Cardiac fibroblast (primary cell): ENCODE data around the gene XCR1.
A peak's percentile ranks its signal among the peaks of the same experiment; 100 is the strongest.

Experiments
- DNase-seq, 2 donors: peaks; one replicate each; pipeline versions ENCODE4 v3.0.0 to v3.0.0-alpha.2; 2010; ENCODE audit warnings: low read depth in 2 of 2
- H3K4me3 ChIP-seq, 2 donors: replicated peaks in 1 of 2; 1 replicate in 1 of 2; 2 replicates in 1 of 2; pipeline ENCODE4 v1.5.1; 2011; ENCODE audit warnings: low read depth in 2 of 2, low read length in 2 of 2, mild to moderate bottlenecking in 2 of 2, moderate library complexity in 1 of 2
- TF ChIP-seq, protein P1 (sequence below): IDR thresholded peaks from one replicate; pipeline ENCODE4 v1.5.1; 2011; ENCODE audit warnings: low read depth, mild to moderate bottlenecking, low read length, inconsistent platforms

The XCR1 gene

DNA sequence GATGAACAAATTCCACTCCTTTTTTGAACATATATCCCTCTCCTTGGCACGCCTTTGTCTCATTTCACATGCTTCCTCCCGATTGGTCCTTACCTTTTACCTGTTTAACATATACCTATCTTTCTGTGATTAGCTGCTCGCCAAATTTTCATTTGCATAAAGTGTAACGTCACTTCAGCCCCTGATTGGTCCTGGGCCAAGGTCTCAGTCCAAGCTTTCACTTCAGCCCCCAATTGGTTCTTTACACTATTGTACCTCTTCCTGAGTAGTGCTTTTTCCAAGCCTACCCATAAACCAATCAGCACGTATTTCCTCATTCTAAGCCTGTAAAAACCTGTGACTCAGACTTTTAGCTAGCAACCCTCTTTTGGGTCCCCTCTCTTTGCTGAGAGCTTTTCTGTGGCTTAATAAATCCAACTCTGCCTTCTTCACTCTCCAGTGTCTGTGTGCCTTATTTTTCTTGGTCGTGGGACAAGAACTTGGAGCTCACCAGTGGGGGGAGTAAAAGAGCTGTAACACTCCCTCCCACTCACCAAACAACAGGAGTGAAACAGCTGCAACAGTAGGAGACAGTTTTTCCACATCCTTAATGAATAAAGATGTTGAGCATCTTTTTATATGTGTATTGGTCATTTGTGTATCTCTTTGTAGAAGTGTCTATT, 584 bp upstream of the XCR1 start:
- H3K4me3 ChIP-seq: no peak overlapping the region
- peak in 1 of 2 donors; percentile 10 for DNase-seq
- TF ChIP-seq, protein P1, sequence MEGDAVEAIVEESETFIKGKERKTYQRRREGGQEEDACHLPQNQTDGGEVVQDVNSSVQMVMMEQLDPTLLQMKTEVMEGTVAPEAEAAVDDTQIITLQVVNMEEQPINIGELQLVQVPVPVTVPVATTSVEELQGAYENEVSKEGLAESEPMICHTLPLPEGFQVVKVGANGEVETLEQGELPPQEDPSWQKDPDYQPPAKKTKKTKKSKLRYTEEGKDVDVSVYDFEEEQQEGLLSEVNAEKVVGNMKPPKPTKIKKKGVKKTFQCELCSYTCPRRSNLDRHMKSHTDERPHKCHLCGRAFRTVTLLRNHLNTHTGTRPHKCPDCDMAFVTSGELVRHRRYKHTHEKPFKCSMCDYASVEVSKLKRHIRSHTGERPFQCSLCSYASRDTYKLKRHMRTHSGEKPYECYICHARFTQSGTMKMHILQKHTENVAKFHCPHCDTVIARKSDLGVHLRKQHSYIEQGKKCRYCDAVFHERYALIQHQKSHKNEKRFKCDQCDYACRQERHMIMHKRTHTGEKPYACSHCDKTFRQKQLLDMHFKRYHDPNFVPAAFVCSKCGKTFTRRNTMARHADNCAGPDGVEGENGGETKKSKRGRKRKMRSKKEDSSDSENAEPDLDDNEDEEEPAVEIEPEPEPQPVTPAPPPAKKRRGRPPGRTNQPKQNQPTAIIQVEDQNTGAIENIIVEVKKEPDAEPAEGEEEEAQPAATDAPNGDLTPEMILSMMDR: no peak

DNA sequence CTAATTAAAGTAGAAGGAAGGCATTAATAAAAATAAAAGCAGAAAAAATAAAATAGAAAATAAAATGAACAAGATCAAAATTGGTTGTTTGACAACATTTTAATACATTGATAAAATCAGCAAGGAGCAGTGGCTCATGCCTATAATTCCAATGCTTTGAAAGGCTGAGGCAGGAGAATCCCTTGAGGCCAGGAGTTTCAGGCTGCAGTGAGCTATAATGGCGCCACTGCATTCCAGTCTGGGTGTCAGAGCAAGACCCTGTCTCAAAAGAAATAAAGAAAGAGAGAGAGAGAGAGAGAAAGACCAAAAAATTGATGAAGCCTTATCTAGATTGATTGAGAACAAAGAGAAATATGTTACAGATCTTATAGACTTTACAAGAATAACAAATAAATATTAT, 2.1 kb downstream of the XCR1 start:
- no peak overlapping the region for H3K4me3 ChIP-seq
- no peak for DNase-seq
- TF ChIP-seq, protein P1: no peak

DNA sequence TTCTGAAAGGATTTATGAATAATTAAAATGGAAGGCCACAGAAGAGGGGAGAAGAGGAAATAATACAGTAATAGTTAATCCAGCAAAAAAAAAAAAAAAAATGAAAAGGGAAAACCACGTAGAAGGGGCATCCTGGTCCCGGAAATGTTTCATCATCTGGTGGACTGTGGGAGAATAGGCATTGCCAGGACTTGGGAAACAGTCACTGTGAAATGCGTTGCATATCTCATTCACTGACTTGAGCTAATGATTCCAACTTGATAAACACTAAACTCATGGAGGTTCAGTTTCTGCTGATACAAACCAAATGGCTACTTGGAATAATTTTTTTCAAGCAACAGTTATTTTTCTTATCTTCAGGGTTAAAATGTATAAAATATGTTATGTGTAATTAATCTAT, 3.2 kb downstream of the XCR1 start:
- H3K4me3 ChIP-seq: no peak overlapping the region
- TF ChIP-seq, protein P1: no peak
- DNase-seq: peak; percentile 40 to 74

DNA sequence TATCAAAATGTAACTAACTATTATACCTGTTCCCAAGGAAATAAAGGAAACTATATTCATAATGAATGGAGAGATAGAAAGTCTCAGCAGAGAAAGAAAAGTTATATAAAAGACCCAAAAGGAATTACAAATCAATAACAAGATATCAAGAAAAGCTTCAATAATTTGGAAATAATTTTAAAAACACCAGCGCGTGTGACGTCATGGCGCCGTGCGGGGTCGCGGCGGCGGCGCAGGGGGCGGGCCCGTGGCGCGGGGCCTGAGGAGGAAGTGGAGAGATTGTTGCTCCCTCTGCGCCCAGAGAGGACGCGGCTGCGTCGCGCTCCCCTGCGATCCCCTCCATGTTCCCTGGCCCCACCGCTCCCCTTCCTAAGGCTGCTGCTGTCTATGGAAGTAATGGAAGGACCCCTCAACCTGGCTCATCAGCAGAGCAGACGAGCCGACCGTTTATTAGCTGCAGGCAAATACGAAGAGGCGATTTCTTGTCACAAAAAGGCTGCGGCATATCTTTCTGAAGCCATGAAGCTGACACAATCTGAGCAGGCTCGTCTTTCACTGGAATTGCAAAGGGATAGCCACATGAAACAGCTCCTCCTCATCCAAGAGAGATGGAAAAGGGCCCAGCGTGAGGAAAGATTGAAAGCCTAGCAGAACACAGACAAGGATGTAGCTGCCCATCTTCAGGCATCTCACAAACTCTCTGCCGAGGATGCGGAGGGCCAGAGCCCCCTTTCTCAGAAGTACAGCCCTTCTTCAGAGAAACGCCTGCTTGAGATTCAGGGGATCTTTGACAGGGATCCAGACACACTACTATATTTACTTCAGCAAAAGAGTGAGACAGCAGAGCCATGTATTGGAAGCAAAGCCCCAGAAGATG, 4.1 kb downstream of the XCR1 start:
- TF ChIP-seq, protein P1: no peak
- no peak overlapping the region for H3K4me3 ChIP-seq
- no peak for DNase-seq

DNA sequence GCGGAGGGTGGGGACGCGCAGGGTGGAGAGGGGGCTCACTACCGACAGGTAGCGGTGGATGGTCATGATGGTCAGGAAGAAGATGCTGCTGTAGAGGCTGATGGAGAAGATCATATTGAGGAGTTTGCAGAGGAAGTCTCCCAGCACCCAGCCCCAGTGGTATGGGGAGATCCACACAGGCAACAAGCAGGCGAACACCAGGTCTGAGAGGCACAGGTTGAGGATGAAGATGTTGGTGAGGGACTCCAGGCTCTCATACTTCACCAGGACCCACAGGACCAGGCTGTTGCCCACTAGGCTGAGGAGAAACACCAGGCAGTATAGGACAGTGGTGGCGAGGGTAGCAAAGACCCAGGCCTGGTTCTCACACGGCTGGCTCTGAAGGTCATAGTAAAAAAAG, 5.8 kb downstream of the XCR1 start:
- no peak for DNase-seq
- TF ChIP-seq, protein P1: no peak
- no peak overlapping the region for H3K4me3 ChIP-seq

DNA sequence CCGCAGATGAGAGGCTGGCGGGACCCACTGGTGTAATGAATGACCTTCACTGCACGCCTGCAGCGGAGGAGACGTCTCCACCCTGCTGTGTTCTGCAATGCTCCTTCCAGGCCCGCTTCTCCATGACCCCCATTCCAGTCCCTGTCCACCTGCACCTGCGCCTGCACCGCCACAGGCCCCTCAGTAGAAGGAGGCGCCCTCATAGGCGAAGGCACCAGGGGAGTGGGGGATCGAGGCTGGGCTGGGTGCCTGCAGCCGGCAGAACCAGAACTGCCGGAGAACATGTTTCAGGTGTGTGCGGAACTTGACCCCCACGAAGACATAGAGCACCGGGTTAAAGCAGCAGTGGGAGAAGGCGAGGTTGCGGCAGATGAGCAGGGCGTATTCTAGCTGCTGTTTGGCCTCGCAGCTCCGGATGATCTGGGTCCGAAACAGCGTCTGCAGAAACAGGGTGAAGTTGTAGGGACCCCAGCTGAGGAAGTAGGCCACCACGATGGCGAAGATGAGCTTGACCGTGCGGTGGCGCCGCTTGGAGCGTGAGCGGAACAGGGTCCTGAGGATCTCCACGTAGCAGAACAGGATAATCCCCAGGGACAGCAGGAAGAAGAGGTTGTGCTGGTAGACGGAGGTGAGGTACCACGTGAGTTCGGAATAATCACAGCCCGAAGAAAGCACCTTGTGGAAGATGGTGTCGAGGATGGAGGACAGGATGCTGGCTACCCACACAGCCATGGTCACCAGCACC, 6.3 kb downstream of the XCR1 start:
- no peak for DNase-seq
- no peak overlapping the region for H3K4me3 ChIP-seq
- TF ChIP-seq, protein P1: no peak
